ENCODE measurements around the gene ATP8A2. TPM values are rescaled to one million over a fixed set of nuclear protein-coding genes. Genes with fewer than 3 reads are reported as not detected.

ATP8A2 gene
- total RNA-seq, 4 donors from 2014 or later, result not detected

DNA sequence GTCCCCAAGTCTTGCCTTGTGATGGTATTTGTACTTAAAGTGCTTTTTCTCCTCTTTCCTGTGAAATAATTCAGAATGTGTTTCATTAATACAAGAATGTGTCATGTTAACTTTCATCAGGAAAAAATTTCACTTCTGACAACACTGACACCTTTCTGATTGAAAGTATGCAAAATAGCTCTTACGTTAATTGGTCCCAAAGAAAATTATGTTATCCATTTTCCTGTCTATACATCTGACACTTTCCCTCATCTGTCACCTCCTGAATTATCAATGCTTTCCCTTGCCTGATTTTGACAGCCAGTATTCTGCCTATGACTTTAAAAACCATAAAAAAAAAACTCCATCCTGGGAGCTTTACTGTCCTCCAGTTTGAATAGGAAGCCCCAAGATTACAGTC lies 336.5 kb downstream of the ATP8A2 start:
- in situ Hi-C loops (cut with MboI; ENCODE audit: low sequenced_read_pairs in 4 of 4), result no loop called here
- no peak for TF ChIP-seq POLR2A (IDR thresholded peaks at IDR 0.05)
- TF ChIP-seq, protein P1, sequence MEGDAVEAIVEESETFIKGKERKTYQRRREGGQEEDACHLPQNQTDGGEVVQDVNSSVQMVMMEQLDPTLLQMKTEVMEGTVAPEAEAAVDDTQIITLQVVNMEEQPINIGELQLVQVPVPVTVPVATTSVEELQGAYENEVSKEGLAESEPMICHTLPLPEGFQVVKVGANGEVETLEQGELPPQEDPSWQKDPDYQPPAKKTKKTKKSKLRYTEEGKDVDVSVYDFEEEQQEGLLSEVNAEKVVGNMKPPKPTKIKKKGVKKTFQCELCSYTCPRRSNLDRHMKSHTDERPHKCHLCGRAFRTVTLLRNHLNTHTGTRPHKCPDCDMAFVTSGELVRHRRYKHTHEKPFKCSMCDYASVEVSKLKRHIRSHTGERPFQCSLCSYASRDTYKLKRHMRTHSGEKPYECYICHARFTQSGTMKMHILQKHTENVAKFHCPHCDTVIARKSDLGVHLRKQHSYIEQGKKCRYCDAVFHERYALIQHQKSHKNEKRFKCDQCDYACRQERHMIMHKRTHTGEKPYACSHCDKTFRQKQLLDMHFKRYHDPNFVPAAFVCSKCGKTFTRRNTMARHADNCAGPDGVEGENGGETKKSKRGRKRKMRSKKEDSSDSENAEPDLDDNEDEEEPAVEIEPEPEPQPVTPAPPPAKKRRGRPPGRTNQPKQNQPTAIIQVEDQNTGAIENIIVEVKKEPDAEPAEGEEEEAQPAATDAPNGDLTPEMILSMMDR (IDR thresholded peaks at IDR 0.05 in 4 of 5, conservative IDR thresholded peaks at IDR 0.05 in 1 of 5), result no peak
- intact Hi-C loops (cut with DNase I; ENCODE audit: low total_unique reads), result no loop called here

DNA sequence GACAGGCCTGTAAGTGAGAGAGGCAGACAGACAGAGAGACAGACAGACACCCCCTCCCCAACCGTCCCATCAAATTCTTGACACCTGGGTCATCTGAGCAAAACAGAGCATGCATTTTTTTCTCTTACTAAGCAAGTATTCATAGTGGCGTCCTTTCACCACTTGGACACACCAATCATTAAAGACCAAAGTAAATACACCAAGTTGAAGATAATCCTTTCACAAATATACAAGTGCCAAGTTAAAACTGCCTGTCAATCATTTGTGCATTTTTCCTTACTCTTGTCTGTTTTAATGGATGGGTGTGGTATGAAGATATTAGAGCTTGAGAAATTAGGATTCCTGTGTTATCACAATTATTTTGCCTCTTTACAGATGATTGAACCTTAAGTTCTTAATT lies 337.3 kb downstream of the ATP8A2 start:
- Histone ChIP-seq H3K27me3 (no peaks in the 10 kb centered on the region), H3K36me3 (no peaks in the 10 kb centered on the region), H3K9me3 (no peaks in the 10 kb centered on the region), H3K4me3 (no peak overlapping the region), H3K27ac (no peak overlapping the region), H3K4me1 (no peaks in the 10 kb centered on the region)
- intact Hi-C loops (cut with DNase I; ENCODE audit: low total_unique reads), result no loop called here
- ATAC-seq (no peak), DNase-seq (no peak)
- no peak for TF ChIP-seq POLR2A (IDR thresholded peaks at IDR 0.05)
- TF ChIP-seq, protein P1 (IDR thresholded peaks at IDR 0.05 in 4 of 5, conservative IDR thresholded peaks at IDR 0.05 in 1 of 5), result no peak
- in situ Hi-C loops (cut with MboI; ENCODE audit: low sequenced_read_pairs in 4 of 4), result no loop called here

More for the DNA sequence above, 336.5 kb downstream of the ATP8A2 start:
- H3K27ac ChIP-seq, result no peak overlapping the region
- H3K9me3 ChIP-seq, result no peaks in the 10 kb centered on the region
- no peaks in the 10 kb centered on the region for H3K36me3 ChIP-seq
- ATAC-seq, result no peak
- no peak for DNase-seq
- no peaks in the 10 kb centered on the region for H3K27me3 ChIP-seq
- H3K4me1 ChIP-seq, result no peaks in the 10 kb centered on the region
- H3K4me3 ChIP-seq, result no peak overlapping the region

DNA sequence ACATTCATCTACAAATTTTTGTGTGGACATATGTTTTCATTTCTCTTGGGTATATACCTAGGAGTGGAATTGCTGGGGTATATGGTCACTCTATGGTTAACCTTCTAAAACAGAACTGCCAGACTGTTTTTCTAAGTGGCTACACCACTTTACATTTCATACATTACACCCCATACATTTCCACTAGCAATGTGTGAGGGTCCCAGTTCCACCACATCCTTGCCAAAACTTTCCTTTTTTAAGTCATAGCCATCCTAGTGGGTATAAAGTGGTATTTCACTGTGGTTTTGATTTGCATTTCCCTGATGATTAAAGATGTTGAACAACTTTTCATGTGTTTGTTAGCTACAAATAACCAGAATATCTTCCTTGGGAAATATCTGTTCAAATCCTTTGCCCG lies 344.0 kb downstream of the ATP8A2 start:
- H3K27me3 ChIP-seq, result no peaks in the 10 kb centered on the region
- no peaks in the 10 kb centered on the region for H3K9me3 ChIP-seq
- in situ Hi-C loops (cut with MboI; ENCODE audit: low sequenced_read_pairs in 4 of 4), result no loop called here
- intact Hi-C loops (cut with DNase I; ENCODE audit: low total_unique reads), result loop anchor here (10.0 kb wide), 1 partner anchor 141 kb away; no protein-coding TSS in a partner anchor
- no peaks in the 10 kb centered on the region for H3K36me3 ChIP-seq
- DNase-seq, result no peak
- no peak for ATAC-seq
- no peak overlapping the region for H3K4me3 ChIP-seq
- H3K27ac ChIP-seq, result no peak overlapping the region
- TF ChIP-seq POLR2A (IDR thresholded peaks at IDR 0.05), result no peak
- TF ChIP-seq, protein P1 (IDR thresholded peaks at IDR 0.05 in 4 of 5, conservative IDR thresholded peaks at IDR 0.05 in 1 of 5), result no peak
- no peaks in the 10 kb centered on the region for H3K4me1 ChIP-seq

DNA sequence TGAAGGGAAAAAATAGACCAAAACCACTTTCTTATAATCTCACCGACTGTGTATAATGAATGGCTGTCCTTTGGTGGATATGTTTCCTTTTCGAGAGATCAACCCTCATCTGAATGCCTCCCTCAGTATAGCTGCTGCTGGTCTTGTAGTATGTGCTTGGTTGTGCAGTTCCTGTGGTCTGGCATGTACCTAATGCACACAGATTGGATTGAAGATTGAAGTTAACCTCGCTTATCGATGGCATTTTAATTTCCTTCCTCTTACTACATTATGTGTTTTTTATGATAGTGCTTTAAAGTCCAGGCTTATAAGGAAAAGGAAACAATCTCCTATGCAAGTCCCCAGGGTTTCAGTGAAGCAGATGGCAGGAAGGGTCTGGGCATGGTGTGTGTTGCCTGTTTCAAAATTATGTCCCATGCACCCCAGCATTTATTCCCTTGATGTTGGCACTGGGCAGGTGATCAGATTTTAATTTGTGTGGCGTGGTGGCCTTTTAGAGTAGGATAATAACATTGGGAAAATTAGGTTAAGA lies 346.0 kb downstream of the ATP8A2 start:
- H3K4me1 ChIP-seq, result no peaks in the 10 kb centered on the region
- in situ Hi-C loops (cut with MboI; ENCODE audit: low sequenced_read_pairs in 4 of 4) (no loop called here), intact Hi-C loops (cut with DNase I; ENCODE audit: low total_unique reads) (loop anchor here (10.0 kb wide), 1 partner anchor 143 kb away; no protein-coding TSS in a partner anchor)
- H3K9me3 ChIP-seq, result no peaks in the 10 kb centered on the region
- DNase-seq (no peak), ATAC-seq (no peak)
- TF ChIP-seq POLR2A (IDR thresholded peaks at IDR 0.05), result no peak
- TF ChIP-seq, protein P1 (IDR thresholded peaks at IDR 0.05 in 4 of 5, conservative IDR thresholded peaks at IDR 0.05 in 1 of 5), result no peak
- no peak overlapping the region for H3K27ac ChIP-seq
- no peak overlapping the region for H3K4me3 ChIP-seq
- no peaks in the 10 kb centered on the region for H3K27me3 ChIP-seq
- no peaks in the 10 kb centered on the region for H3K36me3 ChIP-seq

DNA sequence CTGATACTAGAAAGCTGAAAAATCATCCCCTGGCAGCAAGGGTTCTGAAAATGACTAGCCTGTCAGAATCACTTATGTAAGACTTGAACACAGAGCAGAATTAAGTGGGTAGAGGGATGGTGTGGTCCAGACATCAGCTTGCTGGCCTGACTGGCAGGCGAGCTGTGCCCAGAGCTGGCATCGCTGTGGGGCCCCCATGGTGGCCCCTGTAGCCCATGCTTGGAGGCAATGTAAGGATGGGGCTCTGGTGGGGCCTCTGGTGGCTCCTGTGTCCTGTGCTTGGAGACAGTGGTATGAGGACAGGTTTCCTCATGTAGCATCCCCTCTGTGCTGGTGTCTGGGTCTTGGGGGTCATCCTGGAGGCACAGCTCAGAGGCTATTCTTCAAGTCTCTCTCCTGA lies 347.9 kb downstream of the ATP8A2 start:
- Histone ChIP-seq H3K4me1 (no peaks in the 10 kb centered on the region), H3K9me3 (no peaks in the 10 kb centered on the region), H3K4me3 (no peak overlapping the region), H3K36me3 (no peaks in the 10 kb centered on the region), H3K27ac (no peak overlapping the region), H3K27me3 (no peaks in the 10 kb centered on the region)
- ATAC-seq (no peak), DNase-seq (no peak)
- in situ Hi-C loops (cut with MboI; ENCODE audit: low sequenced_read_pairs in 4 of 4) (no loop called here), intact Hi-C loops (cut with DNase I; ENCODE audit: low total_unique reads) (loop anchor here (10.0 kb wide), 1 partner anchor 145 kb away; no protein-coding TSS in a partner anchor)
- TF ChIP-seq, protein P1 (IDR thresholded peaks at IDR 0.05 in 4 of 5, conservative IDR thresholded peaks at IDR 0.05 in 1 of 5), result no peak
- TF ChIP-seq POLR2A (IDR thresholded peaks at IDR 0.05), result no peak
